Non-pigmented ciliary epithelial cell (primary cell): Measurements from ENCODE around the gene TPRN.

ENCODE experiments used
- DNase-seq: peaks from one replicate; pipeline ENCODE4 v3.0.0-alpha.2; 2010; ENCODE audit warnings: low read depth

The TPRN gene

GRCh38 chr9:137172901-137173795 is 27.4 kb downstream of the TPRN start:
- DNase-seq, result no peak

GRCh38 chr9:137171149-137171900 is 29.2 kb downstream of the TPRN start:
- no peak for DNase-seq

DNA sequence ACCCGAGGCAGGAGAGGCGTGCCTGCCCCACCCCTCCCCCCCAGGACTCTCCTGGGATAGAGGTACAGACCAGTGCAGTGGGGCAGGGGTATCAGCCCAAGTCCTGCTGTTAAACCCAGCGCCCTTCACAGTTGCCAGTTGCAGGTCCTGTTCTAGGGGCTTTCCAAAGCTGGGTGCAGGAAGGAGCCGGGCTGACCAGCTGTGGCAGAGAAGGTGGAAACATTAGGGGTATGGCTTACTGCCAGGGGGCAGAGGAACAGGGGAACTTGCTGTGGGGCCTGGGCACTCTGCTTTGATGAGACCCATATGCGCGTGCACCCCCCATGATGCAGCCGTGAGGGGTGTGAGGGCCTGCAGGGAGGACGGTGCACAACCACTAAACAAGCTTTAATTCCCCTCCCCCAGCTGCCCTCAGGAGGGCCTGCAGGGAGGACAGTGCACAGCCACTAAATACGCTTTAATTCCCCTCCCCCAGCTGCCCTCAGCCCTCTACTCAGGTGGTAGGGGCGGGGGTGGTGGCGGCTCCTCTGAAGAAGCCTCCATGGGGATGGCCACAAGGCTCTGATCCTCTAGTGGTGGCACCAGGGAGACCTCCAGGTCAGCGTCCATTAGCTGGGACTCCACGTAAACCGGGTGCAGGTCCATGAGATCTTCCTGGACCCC is 29.9 kb downstream of the TPRN start:
- no peak for DNase-seq

DNA sequence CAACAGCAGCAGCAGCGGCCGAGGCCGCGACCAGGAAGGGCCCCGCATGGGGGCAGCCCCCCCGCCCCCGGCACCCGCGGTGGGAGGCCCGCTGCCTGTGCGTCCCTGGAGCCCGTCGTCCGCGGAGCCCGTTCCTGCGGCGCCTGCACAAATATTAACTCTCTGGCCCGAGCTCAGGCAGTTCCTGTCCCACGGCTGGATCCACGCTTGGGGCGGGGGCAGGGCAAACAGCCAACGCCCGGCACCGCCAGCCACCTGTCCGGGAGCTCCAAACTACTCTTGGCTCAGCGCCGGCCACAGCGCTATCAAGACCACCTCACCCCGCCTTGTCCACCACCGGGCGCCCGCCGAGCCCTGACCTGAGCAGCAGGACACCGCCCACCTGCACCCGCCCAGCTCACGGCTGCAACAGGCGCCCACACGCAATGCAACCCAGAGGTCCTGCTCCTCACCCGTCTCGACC is 30.6 kb downstream of the TPRN start, which contains the start of gene LRRC26:
TSS of gene LRRC26 (minus strand) at position 156 of the 463 bp plus-strand sequence. CDS start at position 48, 108 bp downstream.
- DNase-seq, result no peak

DNA sequence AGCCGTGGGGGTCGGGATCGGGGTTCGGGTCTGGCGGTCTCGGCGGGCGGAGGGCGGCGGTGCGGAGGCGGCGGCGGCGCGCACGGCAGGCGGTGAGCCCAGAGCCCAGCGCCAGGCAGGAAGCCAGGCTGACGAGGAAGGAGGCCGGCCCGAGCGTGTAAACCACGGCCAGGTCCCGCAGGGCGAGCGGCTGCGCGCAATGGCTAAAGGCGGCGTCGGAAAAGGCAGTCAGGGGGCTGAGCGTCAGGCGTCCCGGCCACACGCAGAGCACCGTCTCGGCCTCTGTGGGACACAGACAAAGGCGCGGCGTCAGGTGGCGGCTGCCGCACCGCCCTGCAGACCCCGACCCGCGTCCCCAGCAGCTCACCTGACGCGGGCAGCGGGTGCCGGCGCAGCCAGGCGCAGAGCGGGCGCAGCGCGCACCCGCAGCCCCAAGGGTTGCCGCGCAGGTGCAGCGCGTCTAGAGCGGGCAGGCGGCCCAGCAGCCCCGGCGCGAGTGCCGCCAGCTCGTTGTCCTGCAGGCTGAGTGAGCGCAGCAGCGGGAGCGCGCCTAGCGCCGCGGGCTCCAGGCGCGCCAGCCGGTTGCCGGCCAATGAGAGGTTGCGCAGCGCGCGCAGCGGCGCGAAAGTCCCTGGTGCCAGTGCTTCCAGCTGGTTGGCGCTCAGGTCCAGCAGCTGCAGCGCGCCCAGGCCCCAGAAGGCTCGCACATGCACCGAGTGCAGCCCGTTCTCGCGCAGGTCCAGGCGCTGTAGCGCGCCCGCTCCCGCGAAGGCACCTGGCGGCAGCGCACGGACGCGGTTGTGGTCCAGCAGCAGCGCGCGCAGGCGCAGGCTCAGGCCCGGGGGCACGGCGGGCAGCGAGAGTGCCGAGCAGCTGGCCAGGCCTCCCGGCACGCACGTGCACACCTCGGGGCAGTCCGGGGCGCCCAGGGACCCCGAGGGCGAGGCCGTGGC is 31.4 kb downstream of the TPRN start:
- no peak for DNase-seq

DNA sequence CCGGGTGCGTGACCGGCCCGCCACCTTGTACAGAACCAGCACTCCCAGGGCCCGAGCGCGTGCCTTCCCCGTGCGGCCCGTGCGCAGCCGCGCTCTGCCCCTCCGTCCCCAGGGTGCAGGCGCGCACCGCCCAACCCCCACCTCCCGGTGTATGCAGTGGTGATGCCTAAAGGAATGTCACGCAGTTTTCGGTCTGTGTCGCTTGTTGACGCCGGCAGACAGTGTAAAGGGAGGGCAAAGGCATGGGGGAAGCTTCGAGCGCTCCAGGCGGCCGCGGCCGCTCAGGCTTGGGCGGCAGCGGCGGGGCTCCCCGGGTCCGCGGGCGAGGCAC is 32.0 kb downstream of the TPRN start:
- DNase-seq, result no peak

GRCh38 chr9:137167747-137168572 is 32.6 kb downstream of the TPRN start:
- DNase-seq, result no peak

GRCh38 chr9:137167277-137167746 is 33.2 kb downstream of the TPRN start:
- DNase-seq, result no peak

DNA sequence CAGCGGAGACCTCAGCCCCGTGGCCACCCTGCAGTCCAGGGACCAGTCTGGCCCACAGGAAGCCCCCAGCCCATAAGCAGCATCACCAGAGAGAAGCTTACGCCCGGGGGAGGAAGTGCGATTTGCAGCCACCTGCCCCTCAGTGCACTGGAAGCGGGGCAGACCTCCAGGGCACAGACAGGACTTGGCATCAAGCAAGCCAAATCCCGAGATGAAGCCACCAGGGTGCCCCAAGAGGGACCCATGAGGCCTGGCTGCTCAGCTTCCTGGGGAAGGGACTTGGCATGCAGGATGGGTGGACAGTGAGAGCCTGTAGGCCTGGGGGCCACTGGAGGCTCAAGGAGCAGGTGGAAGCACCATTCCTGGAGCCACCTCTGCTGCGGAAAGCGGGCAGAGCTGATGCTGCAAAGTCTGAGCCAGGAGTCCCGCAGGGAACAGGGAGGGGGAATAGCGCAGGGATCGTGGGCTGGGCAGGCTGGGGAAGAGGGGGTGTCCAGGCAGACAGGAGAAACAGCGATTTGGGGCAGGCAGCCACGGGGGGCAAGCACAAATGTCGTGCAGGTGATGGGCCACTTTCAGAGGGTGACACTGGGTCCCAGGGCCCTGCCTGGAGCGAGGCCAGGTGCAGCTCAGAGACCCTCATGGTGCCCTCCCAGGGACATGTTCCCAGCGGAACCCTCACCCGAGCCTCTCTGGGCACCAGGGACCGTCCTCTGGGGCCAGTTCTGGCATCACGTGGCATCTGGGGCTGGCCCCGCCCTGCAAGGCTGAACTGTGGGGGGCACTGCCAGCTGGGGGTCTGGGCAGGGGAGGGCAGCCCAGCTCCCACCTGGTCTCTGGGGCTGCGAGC is 33.9 kb downstream of the TPRN start:
- DNase-seq, result no peak

- no peak for DNase-seq
Observed at GRCh38 chr9:137165250-137165836, 35.2 kb downstream of the TPRN start.

DNA sequence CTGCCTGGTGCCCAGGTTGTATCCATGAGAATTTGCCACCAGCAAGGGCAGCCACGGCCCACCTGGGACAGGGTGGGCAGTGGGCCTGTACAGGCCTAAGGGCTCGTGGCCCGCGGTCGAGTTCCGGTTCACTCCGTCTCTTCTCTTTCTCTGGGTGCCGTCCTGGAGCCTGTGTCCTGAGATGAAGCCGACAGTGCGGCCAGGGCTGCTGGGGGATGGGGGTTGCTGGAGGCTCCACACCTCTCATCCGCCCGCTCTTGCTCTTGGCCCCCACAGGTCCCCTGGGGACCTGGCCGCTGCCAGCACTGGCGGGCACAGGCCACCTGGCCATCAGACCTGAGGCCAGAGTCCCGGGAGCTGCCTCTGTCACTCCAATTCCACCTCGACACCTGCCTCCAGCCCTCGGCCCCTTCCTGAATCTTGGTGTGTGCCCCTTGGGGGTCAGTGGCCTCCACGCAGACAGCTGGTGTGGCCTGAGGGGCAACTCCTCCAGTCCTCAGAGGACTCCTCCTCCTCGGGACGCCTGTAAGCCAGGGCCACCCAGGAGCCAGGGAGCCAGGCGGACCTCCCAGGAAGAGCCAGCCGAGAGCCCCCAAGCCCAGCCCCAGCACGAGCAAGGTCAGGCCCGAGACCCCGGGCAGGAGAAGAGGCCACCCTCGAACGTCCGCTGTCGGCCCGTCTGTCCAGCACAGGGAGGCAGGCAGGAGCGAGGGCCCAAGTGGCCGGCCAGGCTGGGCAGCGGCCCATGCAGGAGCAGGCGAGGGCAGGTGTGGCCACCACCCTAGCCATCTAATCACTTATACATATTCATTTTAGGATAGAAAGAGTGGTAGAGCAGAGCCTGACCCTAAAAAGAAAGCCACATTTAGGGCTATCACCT is 35.9 kb downstream of the TPRN start:
- no peak for DNase-seq

DNA sequence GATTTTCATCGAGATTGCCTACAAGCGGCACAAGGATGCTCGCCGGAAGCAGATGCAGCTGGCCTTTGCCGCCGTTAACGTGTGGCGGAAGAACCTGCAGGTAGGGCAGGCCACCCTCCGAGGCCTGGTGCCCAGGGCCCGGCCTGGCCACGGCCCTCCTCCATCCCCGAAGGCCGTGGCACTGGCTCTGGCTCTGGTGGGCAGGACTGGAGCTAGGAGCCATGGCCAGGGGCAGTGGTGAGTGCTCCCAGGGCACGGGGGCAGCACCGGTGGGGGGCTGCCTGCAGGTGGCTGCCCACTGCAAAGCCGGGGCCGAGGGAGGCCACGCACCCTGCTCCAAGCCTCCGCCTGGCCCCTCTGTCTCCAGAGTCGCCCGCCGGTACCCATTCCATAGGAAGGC is 36.7 kb downstream of the TPRN start:
- DNase-seq, result no peak

DNA sequence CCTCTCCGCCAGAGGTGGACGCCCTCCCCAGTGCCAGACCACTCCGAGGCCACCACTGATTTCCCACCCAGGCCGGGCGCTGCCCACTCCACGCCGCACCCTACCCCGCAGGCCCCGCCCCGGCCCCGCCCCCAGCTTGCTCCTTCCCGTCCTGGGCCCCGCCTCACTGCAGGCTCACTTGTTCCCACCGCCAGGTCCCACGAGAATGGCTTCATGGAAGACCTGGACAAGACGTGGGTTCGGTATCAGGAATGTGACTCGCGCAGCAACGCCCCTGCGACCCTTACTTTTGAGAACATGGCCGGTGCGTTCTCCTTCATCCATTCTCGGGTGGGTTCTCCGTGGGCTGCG is 37.2 kb downstream of the TPRN start:
- no peak for DNase-seq

GRCh38 chr9:137162505-137163364 is 37.8 kb downstream of the TPRN start:
- no peak for DNase-seq

DNA sequence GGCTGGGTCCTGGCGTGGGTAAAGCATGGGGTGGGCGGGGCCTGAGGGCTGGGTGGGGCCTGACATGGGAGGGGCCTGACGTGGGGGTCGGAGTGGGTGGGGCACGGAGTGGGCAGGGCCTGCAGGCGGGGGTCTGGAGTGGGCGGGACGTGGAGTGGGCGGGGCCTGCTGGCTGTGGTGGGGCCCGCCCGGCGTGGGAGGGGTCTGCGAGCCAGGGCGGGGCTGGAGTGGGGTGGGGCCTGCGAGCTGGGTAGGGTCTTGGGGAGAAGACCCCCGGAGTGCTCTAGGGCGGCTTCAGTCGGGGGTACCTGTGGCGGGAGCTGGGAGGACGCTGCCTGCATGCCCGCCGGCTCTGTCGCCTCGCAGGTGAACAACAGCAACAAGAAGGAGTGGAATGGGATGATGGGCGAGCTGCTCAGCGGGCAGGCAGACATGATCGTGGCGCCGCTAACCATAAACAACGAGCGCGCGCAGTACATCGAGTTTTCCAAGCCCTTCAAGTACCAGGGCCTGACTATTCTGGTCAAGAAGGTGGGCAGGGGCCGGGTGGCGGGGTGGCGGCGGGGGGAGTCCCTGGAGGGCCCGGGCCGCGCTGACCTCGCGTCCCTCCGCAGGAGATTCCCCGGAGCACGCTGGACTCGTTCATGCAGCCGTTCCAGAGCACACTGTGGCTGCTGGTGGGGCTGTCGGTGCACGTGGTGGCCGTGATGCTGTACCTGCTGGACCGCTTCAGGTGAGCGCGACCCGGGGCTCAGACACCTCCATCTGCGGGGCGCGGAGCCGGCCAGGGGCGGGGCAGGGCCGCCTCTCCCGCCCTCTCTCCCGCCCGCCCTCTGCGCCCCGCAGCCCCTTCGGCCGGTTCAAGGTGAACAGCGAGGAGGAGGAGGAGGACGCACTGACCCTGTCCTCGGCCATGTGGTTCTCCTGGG is 38.7 kb downstream of the TPRN start:
- no peak for DNase-seq
